ENCODE data around the gene KRTAP10-4.
"Not testable (repeated sequence)": the region's sequence is repeated elsewhere in the genome, so short reads cannot be mapped to it uniquely, and the experiment has no call there.

The KRTAP10-4 gene

GRCh38 chr21:44585892-44586291, 12.4 kb downstream of the KRTAP10-4 start:
- no peak for TF ChIP-seq CTCF (IDR thresholded peaks at IDR 0.05; ENCODE audit: low read depth, low read length)
- no peaks in the 10 kb centered on the region for H3K36me3 ChIP-seq
- H3K4me3 ChIP-seq (ENCODE audit: low read depth, low read length), result no peak overlapping the region
- no peak for DNase-seq
- H3K9me3 ChIP-seq, result no peaks in the 10 kb centered on the region
- peaks cover 4% of the 10 kb centered on the region; the same call in 1 of the 2 replicates for H3K27me3 ChIP-seq
- H3K4me1 ChIP-seq, result no peaks in the 10 kb centered on the region

- DNase-seq, result no peak
- no peaks in the 10 kb centered on the region for H3K36me3 ChIP-seq
- H3K4me1 ChIP-seq, result no peaks in the 10 kb centered on the region
- H3K27me3 ChIP-seq, result peaks cover 22% of the 10 kb centered on the region
- no peaks in the 10 kb centered on the region for H3K9me3 ChIP-seq
- H3K4me3 ChIP-seq (ENCODE audit: low read depth, low read length), result no peak overlapping the region
- no peak for TF ChIP-seq CTCF (IDR thresholded peaks at IDR 0.05; ENCODE audit: low read depth, low read length)
Measured at GRCh38 chr21:44589094-44589493, 15.6 kb downstream of the KRTAP10-4 start.

GRCh38 chr21:44589586-44590305, 16.2 kb downstream of the KRTAP10-4 start:
- Histone ChIP-seq H3K4me1 (no peaks in the 10 kb centered on the region), H3K9me3 (no peaks in the 10 kb centered on the region), H3K4me3 (ENCODE audit: low read depth, low read length) (no peak overlapping the region), H3K27me3 (peaks cover 26% of the 10 kb centered on the region), H3K36me3 (no peaks in the 10 kb centered on the region)
- TF ChIP-seq CTCF (IDR thresholded peaks at IDR 0.05; ENCODE audit: low read depth, low read length), result no peak
- DNase-seq, result no peak

GRCh38 chr21:44590311-44590721, 16.8 kb downstream of the KRTAP10-4 start:
- Histone ChIP-seq H3K9me3 (no peaks in the 10 kb centered on the region), H3K36me3 (no peaks in the 10 kb centered on the region), H3K4me1 (no peaks in the 10 kb centered on the region), H3K27me3 (peaks cover 26% of the 10 kb centered on the region), H3K4me3 (ENCODE audit: low read depth, low read length) (no peak overlapping the region)
- TF ChIP-seq CTCF (IDR thresholded peaks at IDR 0.05; ENCODE audit: low read depth, low read length), result no peak
- no peak for DNase-seq

- not testable (repeated sequence) for H3K4me1 ChIP-seq; DNase-seq; H3K36me3 ChIP-seq; H3K9me3 ChIP-seq; H3K4me3 ChIP-seq (ENCODE audit: low read depth, low read length)
- peaks cover 27% of the 10 kb centered on the region for H3K27me3 ChIP-seq
Measured at GRCh38 chr21:44590897-44591800, 17.6 kb downstream of the KRTAP10-4 start.

- H3K4me3 ChIP-seq (ENCODE audit: low read depth, low read length); H3K4me1 ChIP-seq; DNase-seq; H3K9me3 ChIP-seq; H3K36me3 ChIP-seq: not testable (repeated sequence)
- peaks cover 31% of the 10 kb centered on the region for H3K27me3 ChIP-seq
Measured at GRCh38 chr21:44591801-44592130, 18.2 kb downstream of the KRTAP10-4 start.
